Measurements from ENCODE around the gene ICAM1.

Gene ICAM1

DNA sequence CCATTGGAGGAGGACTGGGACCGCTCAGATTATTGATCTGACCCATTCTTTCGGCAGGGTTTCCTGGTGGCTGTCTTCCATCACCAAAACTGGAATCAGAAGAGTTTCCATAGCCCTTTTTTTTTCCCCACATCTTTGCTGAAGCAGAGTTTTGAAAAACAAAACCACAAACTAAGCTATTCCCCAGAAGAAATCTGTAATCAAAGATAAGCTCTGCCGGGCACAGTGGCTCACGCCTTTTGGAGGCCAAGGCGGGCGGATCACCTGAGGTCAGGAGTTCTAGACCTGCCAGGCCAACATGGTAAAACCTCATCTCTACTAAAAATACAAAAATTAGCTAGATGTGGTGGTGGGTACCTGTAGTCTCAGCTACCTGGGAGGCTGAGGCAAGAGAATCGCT is 4.2 kb upstream of the ICAM1 start:
- H3K4me3 ChIP-seq (replicated peaks in 1 of 2; ENCODE audit: low read depth in 2 of 2, low read length in 2 of 2) = no peak overlapping the region
- no peak for TF ChIP-seq CTCF (IDR thresholded peaks at IDR 0.05; ENCODE audit: low read depth, low read length)
- DNase-seq (ENCODE audit: low read depth in 2 of 2) = no peak

GRCh38 chr19:10268071-10268470 is 2.8 kb upstream of the ICAM1 start:
- no peak overlapping the region for H3K4me3 ChIP-seq (replicated peaks in 1 of 2; ENCODE audit: low read depth in 2 of 2, low read length in 2 of 2)
- no peak for TF ChIP-seq CTCF (IDR thresholded peaks at IDR 0.05; ENCODE audit: low read depth, low read length)
- DNase-seq (ENCODE audit: low read depth in 2 of 2) = no peak

GRCh38 chr19:10269333-10270179 is 1.4 kb upstream of the ICAM1 start:
- H3K4me3 ChIP-seq (replicated peaks in 1 of 2; ENCODE audit: low read depth in 2 of 2, low read length in 2 of 2) = peak overlapping the region in 1 of 2 donors; percentile 66
- DNase-seq (ENCODE audit: low read depth in 2 of 2) = peak; percentile 82 to 85
- peak; percentile 98 for TF ChIP-seq CTCF (IDR thresholded peaks at IDR 0.05; ENCODE audit: low read depth, low read length)

DNA sequence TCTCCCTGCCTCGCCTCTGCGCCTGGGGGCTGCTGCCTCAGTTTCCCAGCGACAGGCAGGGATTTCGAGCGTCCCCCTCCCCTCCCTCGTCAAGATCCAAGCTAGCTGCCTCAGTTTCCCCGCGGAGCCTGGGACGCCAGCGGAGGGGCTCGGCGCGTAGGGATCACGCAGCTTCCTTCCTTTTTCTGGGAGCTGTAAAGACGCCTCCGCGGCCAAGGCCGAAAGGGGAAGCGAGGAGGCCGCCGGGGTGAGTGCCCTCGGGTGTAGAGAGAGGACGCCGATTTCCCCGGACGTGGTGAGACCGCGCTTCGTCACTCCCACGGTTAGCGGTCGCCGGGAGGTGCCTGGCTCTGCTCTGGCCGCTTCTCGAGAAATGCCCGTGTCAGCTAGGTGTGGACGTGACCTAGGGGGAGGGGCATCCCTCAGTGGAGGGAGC is 722 bp upstream of the ICAM1 start:
- DNase-seq (ENCODE audit: low read depth in 2 of 2) = peak in 1 of 2 donors; percentile 55
- H3K4me3 ChIP-seq (replicated peaks in 1 of 2; ENCODE audit: low read depth in 2 of 2, low read length in 2 of 2) = peak overlapping the region; percentile 65 to 66
- no peak for TF ChIP-seq CTCF (IDR thresholded peaks at IDR 0.05; ENCODE audit: low read depth, low read length)

DNA sequence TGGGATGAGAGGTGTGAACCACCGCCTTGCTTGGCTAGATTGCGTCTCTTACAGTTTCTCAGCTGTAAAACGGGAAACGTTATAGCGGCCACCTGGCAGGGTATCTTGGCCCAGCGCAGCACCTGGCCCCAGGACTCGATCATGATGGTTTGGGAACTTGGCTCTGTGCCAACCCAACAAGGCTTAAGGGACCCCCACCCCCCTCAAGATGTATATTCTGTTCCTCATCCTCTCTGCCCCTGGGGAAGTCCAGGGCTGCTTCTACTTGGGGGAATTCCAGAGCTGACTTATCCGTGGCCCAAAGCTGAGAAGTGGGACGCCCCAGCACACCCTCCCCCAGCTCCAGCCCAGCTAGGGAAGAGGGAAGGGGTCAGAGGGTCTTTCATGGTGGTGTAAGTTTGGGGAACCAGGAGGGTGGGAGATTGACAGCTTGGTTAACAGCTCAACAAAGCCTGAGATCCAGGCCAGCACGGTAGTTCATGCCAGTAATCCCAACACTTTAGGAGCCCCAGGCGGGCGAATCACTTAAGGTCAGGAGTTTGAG is 695 bp downstream of the ICAM1 start:
- DNase-seq (ENCODE audit: low read depth in 2 of 2) = peak; percentile 45 to 66

DNA sequence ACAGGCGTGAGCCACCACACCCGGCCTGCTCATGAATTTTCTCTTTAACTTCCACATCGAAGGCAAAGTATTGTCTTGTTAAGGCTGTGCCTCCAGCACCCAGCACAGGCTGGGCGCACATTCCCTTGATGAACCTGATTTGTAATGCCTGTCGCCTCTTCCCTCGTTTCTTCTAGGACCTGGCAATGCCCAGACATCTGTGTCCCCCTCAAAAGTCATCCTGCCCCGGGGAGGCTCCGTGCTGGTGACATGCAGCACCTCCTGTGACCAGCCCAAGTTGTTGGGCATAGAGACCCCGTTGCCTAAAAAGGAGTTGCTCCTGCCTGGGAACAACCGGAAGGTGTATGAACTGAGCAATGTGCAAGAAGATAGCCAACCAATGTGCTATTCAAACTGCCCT is 3.7 kb downstream of the ICAM1 start:
- H3K4me3 ChIP-seq (replicated peaks in 1 of 2; ENCODE audit: low read depth in 2 of 2, low read length in 2 of 2) = no peak overlapping the region
- no peak for DNase-seq (ENCODE audit: low read depth in 2 of 2)
- no peak for TF ChIP-seq CTCF (IDR thresholded peaks at IDR 0.05; ENCODE audit: low read depth, low read length)

More for the DNA sequence above, 695 bp downstream of the ICAM1 start:
- peak overlapping the region; percentile 65 to 66 for H3K4me3 ChIP-seq (replicated peaks in 1 of 2; ENCODE audit: low read depth in 2 of 2, low read length in 2 of 2)
- TF ChIP-seq CTCF (IDR thresholded peaks at IDR 0.05; ENCODE audit: low read depth, low read length) = no peak
